HepG2 (cell line): ENCODE results near the gene CLTA. TPM values are rescaled to one million over a fixed set of nuclear protein-coding genes. Genes with fewer than 3 reads are reported as not detected.

Source experiments
- NONO ChIP-seq, 2 experiments: fragments of 450-650 bp in 1 of 2; sonication (generic) in 1 of 2; formaldehyde crosslinking in 1 of 2; IDR thresholded peaks in 1 of 2; conservative IDR thresholded peaks in 1 of 2; 2 replicates each; pipeline versions ENCODE4 v1.6.1 to v1.8.0; 2017 to 2022; ENCODE audit warnings: mild to moderate bottlenecking in 1 of 2, missing genetic modification reagents in 1 of 2, moderate library complexity in 1 of 2
- NPAS2 ChIP-seq: sonication (generic); formaldehyde crosslinking; IDR thresholded peaks from 2 replicates; pipeline ENCODE4 v1.8.0; 2022; ENCODE audit warnings: mild to moderate bottlenecking, missing genetic modification reagents, borderline replicate concordance
- PATZ1 ChIP-seq: sonication (generic); formaldehyde crosslinking; IDR thresholded peaks from 2 replicates; pipeline ENCODE4 v1.4.0; 2020; ENCODE audit warnings: missing genetic modification reagents
- REST ChIP-seq, 2 experiments: IDR thresholded peaks; 2 replicates each; pipeline ENCODE4 v1.6.1; 2011 to 2012; ENCODE audit warnings: low read length in 2 of 2, borderline replicate concordance in 1 of 2, low read depth in 1 of 2, mild to moderate bottlenecking in 1 of 2, moderate library complexity in 1 of 2
- TFE3 ChIP-seq: IDR thresholded peaks from 2 replicates; pipeline ENCODE4 v1.6.1; 2016
- TMF1 ChIP-seq: sonication (generic); formaldehyde crosslinking; IDR thresholded peaks from 2 replicates; pipeline ENCODE4 v1.8.1; 2022; ENCODE audit warnings: low read depth, missing genetic modification reagents
- TRAFD1 ChIP-seq: sonication (generic); formaldehyde crosslinking; IDR thresholded peaks from 2 replicates; pipeline ENCODE4 v1.5.1; 2020; ENCODE audit warnings: missing genetic modification reagents, mild to moderate bottlenecking, borderline replicate concordance
- YEATS4 ChIP-seq: sonication (generic); formaldehyde crosslinking; IDR thresholded peaks from 2 replicates; pipeline ENCODE4 v1.4.0; 2020; ENCODE audit warnings: missing genetic modification reagents, borderline replicate concordance
- ZC3H4 ChIP-seq: sonication (generic); formaldehyde crosslinking; IDR thresholded peaks from 2 replicates; pipeline ENCODE4 v1.4.0; 2020; ENCODE audit warnings: missing genetic modification reagents, borderline replicate concordance
- ZNF205 ChIP-seq: IDR thresholded peaks from 2 replicates; pipeline ENCODE4 v1.6.1; 2018; ENCODE audit warnings: missing biosample characterization, missing genetic modification reagents
- ZNF589 ChIP-seq: sonication (generic); formaldehyde crosslinking; conservative IDR thresholded peaks from 2 replicates; pipeline ENCODE4 v1.8.0; 2022; ENCODE audit warnings: mild to moderate bottlenecking, moderate library complexity, missing genetic modification reagents
- ZNF615 ChIP-seq: sonication (generic); formaldehyde crosslinking; IDR thresholded peaks from 2 replicates; pipeline ENCODE4 v1.5.0; 2020; ENCODE audit warnings: mild to moderate bottlenecking, missing genetic modification reagents, borderline replicate concordance
- ZNF75D ChIP-seq: sonication (generic); formaldehyde crosslinking; IDR thresholded peaks from 2 replicates; pipeline ENCODE4 v1.8.1; 2023; ENCODE audit warnings: missing genetic modification reagents, mild to moderate bottlenecking, borderline replicate concordance
- polyA plus RNA-seq, 8 experiments: library from polyadenylated mRNA; depleted of rRNA in 3 of 8; stranded (reverse) in 7 of 8; unstranded in 1 of 8; fragments of >200 nt; fragmentation: Illumina TruSeq in 4 of 8; extraction: Trizol in 4 of 8; gene quantifications; 2 replicates each; pipeline versions ENCODE4 v1.2.1 to v1.2.3, GENCODE V29; 2011 to 2016; ENCODE audit warnings: low read depth in 4 of 8, missing spikeins in 1 of 8, mixed read lengths in 1 of 8; ENCODE audit not compliant: insufficient read depth in 1 of 8
- total RNA-seq, 5 experiments: library from RNA; depleted of rRNA; stranded (reverse); fragments of >200 nt; fragmentation: Illumina TruSeq; extraction: Trizol; gene quantifications; 2 replicates each; pipeline ENCODE4 v1.2.3, GENCODE V29; 2016; ENCODE audit warnings: low read depth in 1 of 5

CLTA gene
- total and polyA plus RNA-seq, 2 of the 13 experiments (the other 11 are each of a cell fraction or from before 2014, with no cell fraction given): 143 to 222 TPM

DNA sequence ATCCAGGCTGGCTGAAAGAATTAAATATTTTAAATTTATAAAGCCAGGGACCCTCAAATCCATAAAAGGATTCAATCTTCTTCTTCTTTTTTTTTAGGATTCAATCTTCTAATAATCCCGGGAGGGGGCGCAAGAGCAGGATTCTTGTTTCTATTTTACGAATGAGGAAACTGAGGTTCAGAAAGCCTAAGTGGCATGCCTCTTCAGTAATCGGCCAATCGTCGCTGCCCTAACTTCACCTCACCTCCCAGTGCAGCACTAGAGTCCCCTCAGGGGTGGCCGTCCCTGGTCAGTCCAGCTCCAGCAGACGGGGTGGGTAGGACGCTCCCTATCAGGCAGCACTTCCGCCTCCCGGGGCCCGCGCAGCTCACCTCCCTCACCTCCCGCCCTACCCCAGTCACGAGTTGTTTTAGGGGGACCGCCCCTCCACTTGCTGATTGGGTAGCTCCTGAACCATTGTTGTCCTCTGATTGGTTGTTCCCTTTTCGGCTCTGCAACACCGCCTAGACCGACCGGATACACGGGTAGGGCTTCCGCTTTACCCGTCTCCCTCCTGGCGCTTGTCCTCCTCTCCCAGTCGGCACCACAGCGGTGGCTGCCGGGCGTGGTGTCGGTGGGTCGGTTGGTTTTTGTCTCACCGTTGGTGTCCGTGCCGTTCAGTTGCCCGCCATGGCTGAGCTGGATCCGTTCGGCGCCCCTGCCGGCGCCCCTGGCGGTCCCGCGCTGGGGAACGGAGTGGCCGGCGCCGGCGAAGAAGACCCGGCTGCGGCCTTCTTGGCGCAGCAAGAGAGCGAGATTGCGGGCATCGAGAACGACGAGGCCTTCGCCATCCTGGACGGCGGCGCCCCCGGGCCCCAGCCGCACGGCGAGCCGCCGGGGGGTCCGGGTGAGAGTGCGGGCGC, at the start of gene CLTA (continued):
- TF ChIP-seq REST (IDR thresholded peaks at IDR 0.05; ENCODE audit: borderline replicate concordance in 1 of 2, low read depth in 1 of 2, low read length in 2 of 2) (no peak; a peak in 1 of 4 replicates), NONO (IDR thresholded peaks at IDR 0.05) (no peak), NONO (CRISPR knock-in tag; conservative IDR thresholded peaks at IDR 0.05) (peak; percentile 75), YEATS4 (CRISPR knock-in tag) (peak; percentile 93), ZC3H4 (CRISPR knock-in tag) (no peak), ZNF615 (CRISPR knock-in tag) (no peak), PATZ1 (CRISPR knock-in tag) (peak; percentile 63), ZNF75D (CRISPR knock-in tag) (peak; percentile 76; the same call in 1 of the 2 replicates), TFE3 (CRISPR knock-in tag) (peak; percentile 100), ZNF205 (CRISPR knock-in tag) (no peak; the same call in 1 of the 2 replicates), ZNF589 (CRISPR knock-in tag) (0 out of 2 replicates have a peak, but pooled peaks have one; percentile 52), TRAFD1 (CRISPR knock-in tag) (no peak), NPAS2 (CRISPR knock-in tag) (no peak), TMF1 (CRISPR knock-in tag) (0 out of 2 replicates have a peak, but pooled peaks have one; percentile 38)
